DMS53 treated with DMSO at 0.1 percent for 48 hours (cell line): ENCODE data around the gene MYO18B.

Experiments used
- DNase-seq: peaks from one replicate; lab custom pipeline; 2025; ENCODE audit not compliant: unreplicated experiment; lab: John Stamatoyannopoulos, UW

The MYO18B gene

GRCh38 chr22:25748140-25748539, 6.2 kb downstream of the MYO18B start:
- no peak for DNase-seq

- no peak for DNase-seq
Observed at GRCh38 chr22:25748704-25749103, 6.7 kb downstream of the MYO18B start.

DNA sequence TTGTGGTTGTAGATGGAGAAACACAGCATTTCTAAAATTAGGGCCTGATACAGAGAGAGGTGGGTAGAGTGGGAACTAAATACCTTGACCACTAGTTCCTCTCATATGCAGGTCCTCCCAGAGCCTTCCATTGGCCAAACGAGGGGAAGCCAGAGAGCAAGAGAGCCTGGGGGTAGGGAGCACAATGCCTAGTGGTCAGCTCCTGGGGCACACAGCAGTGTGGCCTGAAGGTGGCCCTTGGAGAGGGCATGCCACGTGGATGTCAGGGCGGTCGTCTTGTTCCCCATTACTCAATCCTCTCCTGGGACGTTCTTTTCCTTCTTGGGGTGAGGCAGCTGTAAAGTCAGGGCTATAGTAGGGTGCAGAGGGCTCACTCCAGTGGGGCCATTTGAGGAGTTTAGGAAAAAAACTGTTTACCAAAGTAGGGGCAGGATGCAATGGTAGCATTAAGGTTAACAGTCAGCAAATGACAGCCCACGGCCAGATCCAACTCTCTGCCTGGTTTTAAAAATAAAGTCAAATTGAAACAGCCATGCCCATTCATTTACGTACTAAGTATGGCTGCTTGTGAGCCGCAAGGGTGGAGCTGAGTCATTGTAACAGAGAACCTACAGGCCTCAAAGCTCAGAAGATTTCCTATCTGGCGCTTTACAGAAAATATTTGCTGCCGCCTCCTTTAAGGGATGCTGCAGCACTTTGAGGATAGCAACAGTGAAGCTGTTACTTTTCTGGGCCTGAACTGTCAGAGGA, 7.6 kb downstream of the MYO18B start:
- DNase-seq = no peak

DNA sequence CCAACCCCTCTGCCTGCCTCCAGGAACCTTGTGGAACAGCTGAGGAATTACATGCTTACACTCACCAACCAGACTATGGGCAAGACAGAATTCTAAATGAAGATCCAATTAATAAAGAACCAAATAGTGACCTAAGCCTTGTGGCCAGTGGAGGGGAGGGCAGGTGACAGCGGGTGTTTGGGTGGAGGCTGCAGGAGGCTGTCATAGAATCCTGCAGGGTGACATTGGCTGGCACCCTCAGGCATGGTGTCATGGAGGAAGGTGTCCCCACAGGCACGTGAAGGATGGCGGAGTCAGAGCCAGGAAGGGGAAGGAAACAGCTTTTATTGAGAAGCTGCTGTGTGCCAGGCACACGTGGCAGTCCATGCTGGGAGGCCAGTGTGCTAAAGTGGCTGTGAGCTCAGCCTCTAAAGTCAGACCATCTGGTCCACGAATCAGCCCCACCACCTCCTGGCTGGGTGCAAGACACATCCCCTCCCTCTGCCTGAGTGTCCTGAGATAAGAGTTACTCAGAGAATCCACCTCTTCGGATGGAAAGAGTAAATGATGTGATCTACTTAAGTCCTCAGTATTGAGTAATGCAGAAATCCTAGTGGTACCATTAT, 8.7 kb downstream of the MYO18B start:
- no peak for DNase-seq

DNA sequence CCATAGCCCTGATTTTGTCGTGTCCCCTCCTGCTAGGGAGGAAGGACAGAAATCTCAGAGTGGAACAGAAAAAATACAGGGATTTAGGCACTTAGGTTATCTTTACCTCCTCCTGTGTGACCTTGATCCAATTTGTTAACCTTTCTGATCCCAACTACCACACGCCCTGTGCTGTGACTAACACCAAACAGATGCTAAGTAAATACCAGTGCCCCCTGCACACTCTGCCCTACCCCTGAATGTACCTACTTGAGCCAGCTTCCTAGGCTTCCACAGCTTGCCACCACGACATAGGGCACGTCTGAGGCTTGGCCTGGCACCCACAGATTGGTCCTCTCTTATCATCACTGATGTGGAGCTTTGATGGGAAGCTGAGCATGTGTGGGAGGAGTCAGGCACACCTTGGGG, 9.2 kb downstream of the MYO18B start:
- DNase-seq = no peak

DNA sequence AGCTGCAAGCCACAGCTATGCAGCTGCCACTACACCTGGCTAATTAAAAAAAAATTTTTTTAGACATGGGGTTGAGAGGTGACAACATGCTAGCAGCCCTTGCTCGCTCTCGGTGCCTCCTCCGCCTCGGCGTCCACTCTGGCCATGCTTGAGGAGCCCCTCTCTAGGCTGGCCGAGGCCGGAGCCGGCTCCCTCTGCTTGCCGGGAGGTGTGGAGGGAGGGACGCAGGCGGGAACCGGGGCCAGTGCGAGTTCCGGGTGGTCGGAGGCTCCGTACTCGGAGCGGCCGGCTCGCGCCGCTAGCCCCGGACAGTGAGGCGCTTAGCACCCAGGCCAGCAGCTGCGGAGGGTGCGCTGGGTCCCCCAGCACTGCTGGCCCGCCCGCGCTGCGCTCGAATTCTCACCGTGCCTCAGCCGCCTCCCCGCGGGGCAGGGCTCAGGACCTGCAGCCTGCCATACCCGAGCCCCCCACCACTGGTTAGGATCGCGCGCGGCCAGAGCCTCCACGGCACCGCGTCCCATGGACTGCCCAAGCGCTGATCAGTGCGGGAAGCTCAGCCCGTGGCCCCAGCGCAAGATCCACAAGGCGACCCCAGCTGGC, 10.7 kb downstream of the MYO18B start:
- DNase-seq = no peak

GRCh38 chr22:25753252-25753651, 11.3 kb downstream of the MYO18B start:
- DNase-seq = no peak

GRCh38 chr22:25754527-25755202, 12.7 kb downstream of the MYO18B start:
- DNase-seq = no peak

GRCh38 chr22:25757686-25758085, 15.7 kb downstream of the MYO18B start:
- DNase-seq = no peak

DNA sequence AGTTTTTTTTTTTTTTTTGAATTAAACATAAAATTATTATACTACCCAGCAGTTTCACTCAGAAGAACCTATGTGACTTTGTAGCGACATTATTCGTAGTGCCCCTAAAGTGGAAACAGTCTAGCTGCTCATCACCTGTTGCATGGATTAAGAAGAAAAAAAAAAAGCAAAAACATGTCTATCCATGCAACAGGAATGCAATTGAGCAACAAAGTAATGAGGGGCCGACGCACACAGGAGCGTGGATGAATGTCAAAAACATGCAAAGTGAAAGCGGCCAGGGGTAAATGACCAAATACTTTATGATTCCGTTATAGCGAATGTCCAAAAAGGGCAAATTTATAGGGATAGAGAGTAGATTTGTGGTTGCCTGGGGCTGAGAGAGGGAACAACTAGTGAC, 16.3 kb downstream of the MYO18B start:
- no peak for DNase-seq

- no peak for DNase-seq
Observed at GRCh38 chr22:25759825-25760231, 17.8 kb downstream of the MYO18B start.

DNA sequence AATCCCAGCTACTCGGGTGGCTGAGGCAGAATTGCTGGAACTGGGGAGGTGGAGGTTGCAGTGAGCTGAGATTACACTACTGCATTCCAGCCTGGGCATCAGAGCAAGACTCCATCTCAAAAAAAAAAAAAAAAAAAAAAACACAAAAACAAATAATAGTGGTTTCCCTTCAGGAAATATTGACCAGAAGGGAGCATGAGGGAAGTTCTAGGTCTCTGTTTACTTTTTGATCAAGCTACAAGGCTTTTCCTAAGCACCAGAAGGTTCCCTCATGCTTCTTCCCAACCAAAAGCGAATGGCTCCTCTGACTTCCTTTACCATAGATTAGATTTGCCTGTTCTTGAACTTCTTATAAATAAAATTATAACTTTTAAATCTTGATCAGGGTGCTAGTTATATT, 18.3 kb downstream of the MYO18B start:
- DNase-seq = no peak

DNA sequence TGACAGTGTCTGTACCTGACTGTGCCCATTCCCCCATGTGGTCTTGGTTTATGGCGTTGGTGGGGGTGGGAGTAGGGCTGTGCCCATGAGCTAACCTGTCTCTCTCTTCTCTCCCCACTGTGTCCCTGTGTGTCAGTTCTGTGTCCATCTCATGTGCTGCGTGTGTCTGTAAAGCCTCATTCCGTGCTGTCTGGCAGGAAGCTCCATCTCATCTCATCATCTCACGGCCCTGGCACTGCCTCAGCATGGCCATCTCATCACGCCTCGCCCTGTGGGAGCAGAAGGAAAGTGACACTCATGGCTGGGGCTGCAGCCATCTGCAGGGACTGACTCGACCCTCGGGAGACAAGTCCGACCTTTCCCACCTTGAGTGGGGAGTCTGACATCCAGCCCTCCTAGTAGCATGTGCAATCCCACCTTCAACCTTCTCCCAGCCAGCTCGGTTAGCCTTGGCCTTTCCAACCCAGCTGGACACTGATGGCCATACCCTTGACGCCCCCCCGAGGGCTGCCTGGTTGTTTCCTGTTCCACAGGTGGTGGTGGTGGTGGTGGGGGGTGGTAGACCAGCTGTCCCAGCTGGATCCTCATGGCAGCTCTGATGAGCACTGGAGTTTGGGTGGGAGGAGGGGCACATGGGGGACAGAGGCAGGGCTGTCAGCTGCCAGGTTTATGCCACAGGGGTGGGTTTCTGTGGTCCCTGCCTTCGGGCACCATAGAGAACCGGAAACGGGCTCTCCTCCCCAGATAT, 19.0 kb downstream of the MYO18B start:
- DNase-seq = no peak

- DNase-seq = no peak
Observed at GRCh38 chr22:25762147-25762546, 20.2 kb downstream of the MYO18B start.

DNA sequence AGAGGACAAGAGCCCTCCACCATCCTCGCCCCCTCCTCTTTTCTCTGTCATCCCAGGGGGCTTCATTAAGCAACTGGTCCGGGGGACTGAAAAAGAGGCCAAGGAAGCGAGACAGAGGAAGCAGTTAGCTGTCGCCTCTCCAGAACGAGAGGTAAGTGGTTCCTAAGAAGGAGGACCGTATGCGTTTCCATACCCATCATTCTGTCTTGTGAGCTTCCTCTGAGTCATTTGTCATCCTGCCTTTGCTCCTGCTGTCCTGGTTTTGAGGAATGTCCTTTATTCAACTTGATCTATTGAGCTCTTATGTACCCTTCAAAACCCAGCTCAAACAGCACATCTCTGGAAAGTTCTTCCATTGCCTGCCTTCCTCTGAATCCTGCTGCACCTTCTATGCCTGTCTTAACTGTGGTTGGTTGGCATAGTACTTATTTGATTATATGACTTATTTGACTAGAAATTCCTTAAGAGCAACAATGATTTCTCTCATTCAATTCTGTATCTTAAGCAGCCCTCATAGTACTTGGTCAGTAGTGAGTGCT, 21.3 kb downstream of the MYO18B start:
- no peak for DNase-seq

- DNase-seq = no peak
Observed at GRCh38 chr22:25764270-25765015, 22.5 kb downstream of the MYO18B start.

DNA sequence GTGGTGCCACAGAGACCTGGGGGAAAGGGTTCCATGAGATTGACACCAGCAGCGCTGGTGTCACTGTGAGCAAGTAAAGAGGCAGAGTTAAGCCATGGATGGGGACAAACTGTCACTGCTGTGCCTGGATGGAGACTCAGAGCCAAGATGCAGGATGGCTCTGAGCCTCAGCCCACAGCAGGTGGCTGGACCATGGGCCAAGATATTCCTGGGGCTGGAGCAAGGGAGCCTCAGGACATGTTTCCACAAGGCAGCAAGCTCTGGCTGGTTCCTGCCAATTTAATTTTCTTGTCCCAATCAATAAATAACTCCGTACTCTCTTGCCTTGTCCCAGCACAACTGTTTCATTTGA, 23.0 kb downstream of the MYO18B start:
- DNase-seq = no peak

- DNase-seq = no peak
Observed at GRCh38 chr22:25765801-25766200, 23.8 kb downstream of the MYO18B start.

GRCh38 chr22:25766418-25766817, 24.4 kb downstream of the MYO18B start:
- DNase-seq = no peak

DNA sequence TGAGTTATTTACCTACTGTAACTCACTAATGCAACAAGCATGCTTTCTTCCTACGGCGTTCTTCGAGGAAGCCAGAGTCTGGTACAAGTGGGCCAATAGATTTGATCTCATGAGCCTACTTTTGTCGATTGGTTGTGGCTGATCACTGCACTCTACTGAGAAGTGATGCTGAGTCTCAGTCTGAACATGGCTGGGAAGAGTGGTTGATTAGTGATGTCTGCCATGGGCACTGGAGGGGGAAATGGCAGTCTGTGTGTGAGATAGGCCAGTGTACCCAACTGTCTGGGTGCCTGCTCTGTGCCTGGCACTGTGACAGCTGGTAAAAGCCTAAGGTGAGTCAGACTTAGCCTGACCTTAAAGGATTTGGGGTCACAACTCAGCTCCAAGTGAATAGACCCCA, 28.3 kb downstream of the MYO18B start:
- DNase-seq = no peak
